AG04450 (cell line): ENCODE results near the gene RPS6KA1. TPM values are rescaled to one million over a fixed set of nuclear protein-coding genes. Genes with fewer than 3 reads are reported as not detected.

Experiments
- CTCF ChIA-PET: fragments of 300-600, 350-600 bp; formaldehyde crosslinking; extraction: SDS; loops from one replicate; lab custom pipeline; 2022; ENCODE audit warnings: antibody characterized with exemption, inconsistent platforms; lab: Charles Lee
- POLR2A ChIA-PET: fragments of 350-600 bp; formaldehyde crosslinking; extraction: SDS; loops from one replicate; lab custom pipeline; 2021; ENCODE audit warnings: antibody characterized with exemption, inconsistent platforms; lab: Yijun Ruan, JAX
- DNase-seq: peaks from one replicate; pipeline ENCODE4 v3.0.0-alpha.2; 2011; ENCODE audit warnings: low read depth, low spot score
- H3K27ac ChIP-seq: one replicate; pipeline ENCODE4 v1.5.1; 2012; ENCODE audit warnings: low read depth, low read length, control low read depth
- H3K27me3 ChIP-seq: one replicate; pipeline ENCODE4 v1.6.0; 2012; ENCODE audit warnings: low read length; ENCODE audit not compliant: control insufficient read depth, insufficient read depth
- H3K4me3 ChIP-seq: 2 replicates; pipeline ENCODE4 v1.5.1; 2011; ENCODE audit warnings: mild to moderate bottlenecking, low read depth, low read length, control low read depth
- H3K9me3 ChIP-seq: 2 replicates; pipeline ENCODE4 v1.5.1; 2012; ENCODE audit warnings: low read length; ENCODE audit not compliant: control insufficient read depth, insufficient read depth
- polyA plus RNA-seq: library from polyadenylated mRNA; depleted of rRNA; stranded (reverse); fragments of >200 nt; gene quantifications from 2 replicates; pipeline ENCODE4 v1.2.3, GENCODE V29; 2011
- TF ChIP-seq, protein P1 (sequence below): IDR thresholded peaks from 2 replicates; pipeline ENCODE4 v1.5.1; 2011; ENCODE audit warnings: low read depth, low read length, control low read depth, inconsistent platforms

RPS6KA1 gene
- polyA plus RNA-seq, 1 experiment = 2.8 TPM

DNA sequence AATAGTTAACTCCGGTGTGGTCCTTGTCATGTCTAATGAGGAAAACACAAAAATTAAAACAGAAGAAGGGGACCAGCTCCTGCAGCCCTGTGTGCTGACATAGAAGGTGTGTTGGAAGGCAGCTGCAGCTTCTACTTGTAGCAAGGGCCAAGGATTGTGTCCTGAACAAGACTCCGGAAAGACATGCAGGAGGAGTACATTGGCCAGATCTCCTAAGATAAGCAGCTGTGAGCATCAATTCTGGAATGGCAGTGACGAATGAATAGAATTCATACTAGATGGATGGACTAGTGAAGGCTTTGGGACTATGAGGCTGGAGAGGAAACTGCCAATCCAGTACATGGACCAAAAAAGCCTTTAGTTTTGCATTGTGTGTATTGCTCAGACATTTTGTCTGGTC is 19.3 kb downstream of the RPS6KA1 start:
- Histone ChIP-seq H3K27me3 (no peaks in the 10 kb centered on the region), H3K4me3 (no peak overlapping the region), H3K9me3 (no peaks in the 10 kb centered on the region), H3K27ac (no peak overlapping the region)
- TF ChIP-seq, protein P1, sequence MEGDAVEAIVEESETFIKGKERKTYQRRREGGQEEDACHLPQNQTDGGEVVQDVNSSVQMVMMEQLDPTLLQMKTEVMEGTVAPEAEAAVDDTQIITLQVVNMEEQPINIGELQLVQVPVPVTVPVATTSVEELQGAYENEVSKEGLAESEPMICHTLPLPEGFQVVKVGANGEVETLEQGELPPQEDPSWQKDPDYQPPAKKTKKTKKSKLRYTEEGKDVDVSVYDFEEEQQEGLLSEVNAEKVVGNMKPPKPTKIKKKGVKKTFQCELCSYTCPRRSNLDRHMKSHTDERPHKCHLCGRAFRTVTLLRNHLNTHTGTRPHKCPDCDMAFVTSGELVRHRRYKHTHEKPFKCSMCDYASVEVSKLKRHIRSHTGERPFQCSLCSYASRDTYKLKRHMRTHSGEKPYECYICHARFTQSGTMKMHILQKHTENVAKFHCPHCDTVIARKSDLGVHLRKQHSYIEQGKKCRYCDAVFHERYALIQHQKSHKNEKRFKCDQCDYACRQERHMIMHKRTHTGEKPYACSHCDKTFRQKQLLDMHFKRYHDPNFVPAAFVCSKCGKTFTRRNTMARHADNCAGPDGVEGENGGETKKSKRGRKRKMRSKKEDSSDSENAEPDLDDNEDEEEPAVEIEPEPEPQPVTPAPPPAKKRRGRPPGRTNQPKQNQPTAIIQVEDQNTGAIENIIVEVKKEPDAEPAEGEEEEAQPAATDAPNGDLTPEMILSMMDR = no peak
- DNase-seq = no peak
- CTCF ChIA-PET = interaction anchor here (0.7 to 3.2 kb wide), 3 partner anchors 11 to 854 kb away, joined by 3 to 14 read pairs (median 3); no protein-coding TSS in a partner anchor
- POLR2A ChIA-PET = no interaction called here

DNA sequence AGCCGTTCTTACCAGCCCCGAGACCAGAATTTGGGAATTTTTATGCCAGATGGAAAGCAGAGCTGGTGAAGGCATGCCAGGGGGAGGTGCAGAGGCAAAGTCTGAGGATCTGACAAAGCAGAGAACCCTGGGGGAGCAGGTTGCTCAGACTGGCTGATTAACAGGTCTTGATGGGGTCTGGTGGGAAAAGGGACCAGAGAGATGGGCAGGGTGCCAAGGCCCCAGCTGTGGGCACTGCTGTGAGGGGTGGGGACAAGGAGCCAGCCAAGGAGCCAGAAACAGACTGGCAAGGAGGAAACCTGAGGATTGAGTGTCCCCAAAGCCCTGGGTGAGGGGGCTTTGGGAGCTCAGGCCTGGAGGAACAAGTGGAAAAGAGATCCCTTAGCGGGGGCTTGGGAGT is 21.4 kb downstream of the RPS6KA1 start:
- ChIA-PET POLR2A (interaction anchor here (0.6 kb wide), 1 partner anchor 30 kb away, joined by 3 read pairs; no protein-coding TSS in a partner anchor), CTCF (interaction anchor here (3.6 kb wide), 1 partner anchor 13 kb away, joined by 22 read pairs; no protein-coding TSS in a partner anchor)
- no peak for DNase-seq

DNA sequence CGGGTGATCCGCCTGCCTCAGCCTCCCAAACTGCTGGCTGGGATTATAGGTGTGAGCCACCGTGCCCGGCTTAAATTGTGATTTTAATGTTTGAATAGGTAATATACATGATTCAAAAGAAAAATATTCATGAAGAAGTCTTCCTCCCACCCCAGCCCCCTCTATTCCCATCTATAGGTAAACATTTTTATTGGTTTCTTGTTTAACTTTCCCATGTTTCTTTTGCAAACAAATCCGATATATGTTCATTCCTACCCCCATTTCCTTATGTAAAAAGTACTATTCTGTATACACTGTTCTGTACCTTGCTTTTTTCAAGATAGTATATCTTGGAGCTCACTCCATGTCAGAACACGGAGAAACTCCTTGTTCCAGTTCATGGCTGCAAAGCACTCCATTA is 23.2 kb downstream of the RPS6KA1 start:
- CTCF ChIA-PET = interaction anchor here (3.6 kb wide), 1 partner anchor 14 kb away, joined by 22 read pairs; no protein-coding TSS in a partner anchor
- H3K27ac ChIP-seq = no peak overlapping the region
- POLR2A ChIA-PET = no interaction called here
- TF ChIP-seq, protein P1 = no peak
- H3K9me3 ChIP-seq = no peaks in the 10 kb centered on the region
- DNase-seq = no peak
- H3K27me3 ChIP-seq = no peaks in the 10 kb centered on the region
- no peak overlapping the region for H3K4me3 ChIP-seq

More for the DNA sequence above, 21.4 kb downstream of the RPS6KA1 start:
- H3K27me3 ChIP-seq = no peaks in the 10 kb centered on the region
- no peaks in the 10 kb centered on the region for H3K9me3 ChIP-seq
- TF ChIP-seq, protein P1 = no peak
- H3K27ac ChIP-seq = no peak overlapping the region
- H3K4me3 ChIP-seq = no peak overlapping the region

DNA sequence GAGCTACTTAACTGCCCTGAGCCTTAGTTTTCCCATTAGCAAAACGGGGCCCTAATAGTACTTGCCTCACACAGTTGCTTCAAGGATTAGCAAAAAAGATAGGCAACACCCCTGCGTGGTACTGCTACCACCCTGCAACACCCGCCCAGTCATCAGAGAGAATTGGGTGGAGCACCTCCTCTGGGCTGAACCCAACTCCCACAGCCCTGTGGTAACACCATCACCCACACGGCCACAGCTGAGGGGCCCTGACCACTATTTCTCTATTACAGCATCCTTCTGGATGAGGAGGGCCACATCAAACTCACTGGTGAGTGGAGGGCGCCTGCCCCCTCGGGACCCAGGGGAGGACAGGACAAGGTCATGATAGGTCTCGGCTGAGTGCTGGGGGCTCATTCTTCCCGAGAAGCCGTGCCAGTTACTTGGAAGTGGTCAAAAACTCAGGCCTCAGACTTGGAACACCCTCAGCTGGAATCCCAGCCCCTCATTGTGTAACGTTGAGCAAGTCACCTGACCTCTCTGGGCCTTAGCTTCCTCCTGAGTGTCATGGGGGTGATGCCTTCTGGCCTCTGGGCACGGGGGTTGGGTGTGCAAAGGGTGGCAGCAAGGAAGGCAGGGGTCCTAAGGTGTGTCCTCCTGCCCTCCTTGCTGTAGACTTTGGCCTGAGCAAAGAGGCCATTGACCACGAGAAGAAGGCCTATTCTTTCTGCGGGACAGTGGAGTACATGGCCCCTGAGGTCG is 24.6 kb downstream of the RPS6KA1 start:
- TF ChIP-seq, protein P1 = no peak
- Histone ChIP-seq H3K27me3 (no peaks in the 10 kb centered on the region), H3K4me3 (no peak overlapping the region), H3K27ac (no peak overlapping the region), H3K9me3 (no peaks in the 10 kb centered on the region)
- ChIA-PET CTCF (no interaction called here), POLR2A (no interaction called here)
- DNase-seq = no peak

DNA sequence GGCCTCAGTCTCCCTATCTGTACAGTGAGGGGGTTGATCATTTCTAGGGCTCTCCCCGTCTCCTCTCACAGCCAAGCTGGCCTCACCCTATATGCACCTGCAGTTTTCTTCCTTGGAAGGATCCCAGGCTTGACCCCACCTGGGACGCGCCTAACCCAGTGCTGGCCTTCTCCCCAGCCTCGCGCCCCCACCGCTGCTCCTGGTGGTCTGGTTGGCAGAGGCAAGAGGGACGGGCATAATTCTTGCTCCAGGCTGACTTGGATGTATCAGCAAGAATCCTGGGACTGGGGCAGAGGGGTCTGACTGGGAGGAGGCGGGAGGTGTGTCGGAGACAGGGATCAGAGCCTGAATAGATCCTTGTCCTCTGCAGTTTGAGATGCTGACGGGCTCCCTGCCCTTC is 25.2 kb downstream of the RPS6KA1 start:
- CTCF ChIA-PET = no interaction called here
- Histone ChIP-seq H3K27ac (no peak overlapping the region), H3K9me3 (no peaks in the 10 kb centered on the region), H3K4me3 (no peak overlapping the region), H3K27me3 (no peaks in the 10 kb centered on the region)
- TF ChIP-seq, protein P1 = no peak
- DNase-seq = no peak
- POLR2A ChIA-PET = no interaction called here
